CD4-positive, alpha-beta T cell treated with Interferon alpha-2 for 1 hour (primary cell): Measurements from ENCODE around the gene NXPE3.
"Not testable (repeated sequence)": the region's sequence is repeated elsewhere in the genome, so short reads cannot be mapped to it uniquely, and the experiment has no call there.

ENCODE experiments used
- DNase-seq, 2 donors: peaks; one replicate each; pipeline ENCODE4 v3.0.0-alpha.2; 2020 to 2022

NXPE3 gene

DNA sequence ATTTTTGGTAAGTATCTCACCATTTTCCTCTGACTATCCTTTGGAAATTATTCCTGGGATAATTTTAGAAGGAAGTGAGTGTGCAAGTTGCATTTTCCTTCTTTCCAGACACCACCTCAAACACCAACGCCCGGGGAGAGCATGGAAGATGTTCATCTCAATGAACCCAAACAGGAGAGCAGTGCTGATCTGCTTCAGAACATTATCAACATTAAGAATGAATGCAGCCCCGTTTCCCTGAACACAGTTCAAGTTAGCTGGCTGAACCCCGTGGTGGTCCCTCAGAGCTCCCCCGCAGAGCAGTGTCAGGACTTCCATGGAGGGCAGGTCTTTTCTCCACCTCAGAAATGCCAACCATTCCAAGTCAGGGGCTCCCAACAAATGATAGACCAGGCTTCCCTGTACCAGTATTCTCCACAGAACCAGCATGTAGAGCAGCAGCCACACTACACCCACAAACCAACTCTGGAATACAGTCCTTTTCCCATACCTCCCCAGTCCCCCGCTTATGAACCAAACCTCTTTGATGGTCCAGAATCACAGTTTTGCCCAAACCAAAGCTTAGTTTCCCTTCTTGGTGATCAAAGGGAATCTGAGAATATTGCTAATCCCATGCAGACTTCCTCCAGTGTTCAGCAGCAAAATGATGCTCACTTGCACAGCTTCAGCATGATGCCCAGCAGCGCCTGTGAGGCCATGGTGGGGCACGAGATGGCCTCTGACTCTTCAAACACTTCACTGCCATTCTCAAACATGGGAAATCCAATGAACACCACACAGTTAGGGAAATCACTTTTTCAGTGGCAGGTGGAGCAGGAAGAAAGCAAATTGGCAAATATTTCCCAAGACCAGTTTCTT lies 74.2 kb downstream of the NXPE3 start:
- no peak for DNase-seq

DNA sequence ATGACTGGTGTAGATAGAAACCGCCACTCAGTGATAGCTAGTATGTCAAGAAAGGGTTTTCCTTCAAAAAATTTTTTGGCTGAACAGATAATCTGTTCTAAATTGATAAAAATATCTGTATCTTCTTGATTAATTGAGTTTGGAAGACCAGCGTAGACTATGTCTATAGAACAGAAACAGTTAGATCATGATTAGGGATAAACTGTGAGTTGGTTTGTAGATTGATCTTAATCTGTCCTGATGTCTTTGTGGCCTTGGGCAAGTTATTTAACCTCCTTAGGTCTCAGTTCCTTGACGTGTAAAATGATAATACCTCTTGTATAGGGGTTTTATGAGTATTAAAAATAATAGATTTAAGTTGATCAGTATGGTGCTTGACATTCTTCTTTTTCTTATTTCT lies 75.0 kb downstream of the NXPE3 start:
- DNase-seq = no peak

DNA sequence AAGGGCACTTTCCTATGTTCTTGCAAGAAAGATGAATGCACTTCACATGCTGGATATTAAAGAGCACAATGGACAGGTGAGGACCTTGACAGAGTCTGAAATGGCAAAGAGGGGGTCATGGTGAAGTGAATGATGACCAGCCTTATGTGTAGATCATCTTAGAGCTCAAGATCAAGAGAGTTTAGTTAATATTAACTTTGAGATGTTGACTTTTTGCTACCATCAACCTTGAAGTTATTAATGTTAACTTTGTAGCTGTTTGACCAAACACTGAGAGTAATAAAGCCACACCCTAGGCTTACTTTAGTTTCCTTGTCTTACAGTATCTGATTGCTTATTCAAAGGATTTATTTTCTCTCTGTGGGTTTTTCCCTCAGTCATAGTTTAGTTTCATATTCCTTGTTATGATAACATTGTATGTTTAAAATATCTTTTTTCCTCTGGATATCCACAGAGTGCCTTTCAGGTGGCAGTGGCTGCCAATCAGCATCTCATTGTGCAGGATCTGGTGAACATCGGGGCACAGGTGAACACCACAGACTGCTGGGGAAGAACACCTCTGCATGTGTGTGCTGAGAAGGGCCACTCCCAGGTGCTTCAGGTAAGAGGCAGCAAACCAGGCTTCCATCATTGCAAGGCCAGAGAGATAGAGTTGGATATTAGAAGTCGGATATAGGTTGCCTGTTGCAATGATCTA lies 75.7 kb downstream of the NXPE3 start:
- peak in 1 of 2 donors; percentile 35 for DNase-seq

DNA sequence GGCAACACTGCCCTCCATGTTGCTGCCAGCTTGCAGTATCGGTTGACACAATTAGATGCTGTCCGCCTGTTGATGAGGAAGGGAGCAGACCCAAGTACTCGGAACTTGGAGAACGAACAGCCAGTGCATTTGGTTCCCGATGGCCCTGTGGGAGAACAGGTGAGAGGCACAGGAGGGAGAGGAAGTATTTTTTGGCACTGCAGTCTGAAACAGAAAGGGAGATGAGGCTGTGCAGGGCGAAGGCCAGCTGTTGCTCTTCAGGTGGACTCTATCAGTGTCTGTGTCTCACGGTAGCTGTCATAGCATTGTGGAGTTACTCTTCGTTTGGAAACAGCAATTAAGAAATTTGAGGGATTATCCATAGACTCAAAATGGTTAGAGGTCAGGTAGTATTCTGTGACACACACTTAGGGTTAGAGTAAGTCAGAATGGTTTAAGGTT lies 78.3 kb downstream of the NXPE3 start:
- DNase-seq = no peak

DNA sequence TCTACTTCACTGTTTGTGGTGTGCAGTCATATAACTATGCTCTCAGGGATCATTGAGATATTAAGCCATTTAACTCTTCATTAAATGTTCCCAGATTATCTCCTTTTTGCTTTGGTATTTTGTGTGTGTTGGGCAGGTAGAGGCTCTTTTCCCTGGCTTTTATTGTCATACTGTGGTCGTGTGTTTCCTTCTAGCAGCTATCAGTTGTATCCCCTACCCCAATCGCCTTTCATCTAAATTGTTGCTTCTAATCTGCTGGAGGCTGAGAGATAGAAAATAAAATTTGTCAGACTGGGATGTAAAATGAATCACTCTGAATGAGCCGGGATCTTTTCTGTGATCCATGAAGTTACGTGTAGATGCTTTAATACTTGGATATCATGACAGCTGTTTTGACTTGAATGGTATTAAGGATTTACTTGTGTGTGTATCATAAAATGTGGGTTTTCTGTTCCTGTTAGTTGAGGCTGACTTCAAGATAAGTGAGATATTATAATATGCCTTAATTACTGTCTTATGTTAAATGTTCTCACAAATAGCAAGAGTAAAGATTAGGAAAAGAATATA lies 79.5 kb downstream of the NXPE3 start:
- no peak for DNase-seq

DNA sequence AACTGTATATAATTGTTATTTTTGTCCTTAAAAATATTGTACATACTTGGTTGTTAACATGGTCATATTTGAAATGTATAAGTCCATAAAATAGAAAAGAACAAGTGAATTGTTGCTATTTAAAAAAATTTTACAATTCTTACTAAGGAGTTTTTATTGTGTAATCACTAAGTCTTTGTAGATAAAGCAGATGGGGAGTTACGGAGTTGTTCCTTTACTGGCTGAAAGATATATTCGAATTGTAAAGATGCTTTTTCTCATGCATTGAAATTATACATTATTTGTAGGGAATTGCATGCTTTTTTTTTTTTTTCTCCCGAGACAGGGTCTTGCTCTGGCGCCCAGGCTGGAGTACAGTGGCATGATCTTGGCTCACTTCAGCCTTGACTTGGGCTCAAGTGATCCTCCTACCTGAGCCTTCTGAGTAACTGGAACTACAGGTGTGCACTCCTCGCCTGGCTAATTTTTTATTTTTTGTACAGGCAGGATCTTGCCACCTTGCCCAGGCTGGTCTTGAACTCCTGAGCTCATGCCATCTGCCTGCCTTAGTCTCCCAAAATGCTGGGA lies 81.0 kb downstream of the NXPE3 start:
- no peak for DNase-seq

DNA sequence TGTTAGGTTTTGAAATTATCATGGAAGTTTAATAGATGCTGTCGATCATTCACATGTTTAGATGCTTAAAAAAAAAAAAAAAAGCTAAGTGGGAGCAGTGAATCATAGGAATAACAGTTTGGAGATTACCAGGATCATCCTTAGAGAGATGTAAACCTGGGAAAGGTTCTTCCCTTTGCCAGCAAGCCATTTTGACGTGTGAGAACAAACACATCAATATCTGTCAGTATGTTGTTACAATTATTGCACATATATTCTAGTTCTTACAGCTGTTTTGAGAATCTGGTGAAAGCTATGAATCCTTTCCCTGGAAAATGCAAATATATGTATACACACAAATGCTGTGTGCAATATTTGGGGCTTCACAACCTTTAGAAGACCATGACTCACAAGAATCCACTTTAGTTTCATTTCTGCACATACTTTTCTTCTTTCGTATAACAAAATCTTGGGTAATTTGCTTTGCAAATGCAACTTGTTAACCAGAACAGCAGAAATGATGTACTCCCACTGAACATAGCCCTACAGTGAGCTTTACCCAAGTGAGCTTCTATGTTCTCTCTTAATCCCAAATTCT lies 82.3 kb downstream of the NXPE3 start:
- DNase-seq = peak in 1 of 2 donors; percentile 46

DNA sequence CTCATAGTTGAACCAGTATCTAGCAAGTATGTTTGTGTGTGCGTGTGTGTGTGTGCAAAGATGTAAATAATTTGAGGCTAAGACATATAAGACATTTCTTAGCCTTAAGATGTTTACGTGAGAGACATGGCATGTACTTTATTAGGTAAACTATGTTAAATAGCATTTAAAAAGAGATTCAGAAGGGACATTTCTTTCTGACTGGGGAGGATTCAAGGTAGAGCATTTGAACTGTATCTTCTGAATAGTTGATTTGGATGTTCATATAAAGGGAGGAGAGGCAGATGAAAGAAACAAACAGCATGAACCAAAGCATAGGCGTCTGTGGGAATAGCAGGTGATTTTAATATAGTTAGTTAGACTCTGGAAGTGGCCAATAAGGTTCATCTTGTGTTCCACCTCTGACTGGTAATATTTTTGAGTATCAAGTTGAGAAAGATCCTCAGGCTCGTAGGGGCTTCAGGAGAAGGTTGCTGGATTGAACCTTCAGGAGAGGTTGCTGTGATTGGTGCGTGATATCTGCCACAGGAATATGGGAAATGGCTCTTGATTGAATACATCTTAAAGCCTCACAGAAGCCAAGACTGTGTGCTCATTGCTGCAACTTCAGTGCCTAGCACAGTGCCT lies 82.9 kb downstream of the NXPE3 start:
- peak in 1 of 2 donors; percentile 50 for DNase-seq

DNA sequence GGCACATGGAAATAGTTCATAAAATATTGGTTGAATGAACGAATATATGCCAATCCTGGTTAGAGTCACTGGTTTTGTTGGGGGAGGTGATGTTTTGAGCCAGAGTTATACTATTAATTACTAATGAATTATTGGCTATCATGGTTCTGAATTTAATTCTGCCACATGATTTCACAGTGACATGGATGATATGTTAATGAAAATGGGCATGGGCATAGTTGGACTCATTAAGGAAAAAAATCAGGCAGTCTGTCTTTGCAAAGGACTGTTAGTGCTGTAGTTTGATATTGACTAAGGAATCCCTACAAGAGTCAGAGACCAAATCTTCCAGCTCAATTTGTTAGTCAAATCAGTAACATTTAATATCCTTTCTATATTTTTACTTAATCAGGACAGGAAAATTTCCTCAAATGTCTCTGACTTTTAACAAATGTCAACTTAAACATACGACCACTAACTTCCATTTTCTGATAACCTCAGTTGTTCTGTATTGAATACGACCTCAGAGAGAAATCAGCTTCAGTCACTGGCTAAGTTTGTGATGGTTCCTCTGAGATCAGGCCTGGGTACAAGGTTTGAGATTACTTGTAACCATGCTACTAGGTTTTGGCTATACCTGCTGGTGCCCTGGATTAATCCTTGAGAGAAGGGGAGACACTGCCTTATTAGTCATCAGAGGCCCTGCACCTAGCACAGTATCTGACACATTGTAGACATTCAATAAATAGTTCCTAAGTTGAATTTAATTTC lies 83.6 kb downstream of the NXPE3 start:
- DNase-seq = peak in 1 of 2 donors; percentile 56

DNA sequence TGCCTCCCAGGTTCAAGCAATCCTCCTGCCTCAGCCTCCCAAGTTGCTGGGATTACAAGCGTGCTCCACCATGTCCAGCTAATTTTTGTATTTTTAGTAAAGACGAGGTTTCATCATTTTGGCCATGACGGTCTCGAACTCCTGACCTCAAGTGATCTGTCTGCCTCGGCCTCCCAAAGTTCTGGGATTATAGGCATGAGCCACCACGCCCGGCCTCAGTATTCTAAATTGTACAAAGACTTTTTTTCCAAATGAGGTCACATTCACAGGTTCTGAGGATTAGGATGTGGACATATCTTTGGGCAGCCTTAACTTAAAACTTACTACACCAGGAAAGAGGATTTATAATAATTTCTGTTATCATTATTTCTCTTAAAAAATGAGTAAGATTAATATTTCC lies 85.9 kb downstream of the NXPE3 start:
- DNase-seq = not testable (repeated sequence)

DNA sequence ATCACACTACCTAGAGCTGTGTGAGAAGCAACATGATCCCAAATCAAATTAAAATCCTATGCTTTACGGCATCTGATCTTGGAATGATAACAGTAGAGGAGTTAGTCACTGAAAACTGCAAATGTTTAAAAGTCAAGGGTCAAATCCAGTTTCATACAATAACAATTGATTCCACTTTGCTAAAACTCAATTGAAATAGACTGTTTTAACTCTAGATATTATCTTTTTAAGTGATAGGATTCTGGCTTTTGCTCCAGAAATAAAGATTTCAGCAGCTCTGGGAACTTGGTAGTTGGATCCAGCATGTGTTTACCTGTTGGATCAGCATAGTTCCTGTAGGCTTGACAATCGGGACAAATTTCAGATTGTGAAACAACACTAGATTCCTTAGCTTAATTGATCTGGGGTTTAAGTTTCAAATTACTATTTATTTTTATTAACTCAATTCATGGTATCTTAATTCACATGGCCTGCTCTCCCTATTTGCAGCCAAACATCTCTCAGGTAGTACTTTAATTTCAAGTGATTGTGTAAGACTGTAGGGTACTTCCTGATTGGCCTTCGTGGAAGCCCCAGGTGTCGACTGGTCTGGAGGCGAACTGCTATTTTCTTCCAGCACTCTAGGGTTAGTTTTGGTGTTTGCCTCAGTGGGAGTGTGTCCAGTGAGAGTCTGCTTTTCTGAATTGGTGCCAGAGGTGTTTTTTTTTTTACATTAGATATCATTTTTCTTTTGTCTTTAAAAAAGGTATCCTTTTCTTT lies 86.9 kb downstream of the NXPE3 start:
- peak in 1 of 2 donors; percentile 42 for DNase-seq

DNA sequence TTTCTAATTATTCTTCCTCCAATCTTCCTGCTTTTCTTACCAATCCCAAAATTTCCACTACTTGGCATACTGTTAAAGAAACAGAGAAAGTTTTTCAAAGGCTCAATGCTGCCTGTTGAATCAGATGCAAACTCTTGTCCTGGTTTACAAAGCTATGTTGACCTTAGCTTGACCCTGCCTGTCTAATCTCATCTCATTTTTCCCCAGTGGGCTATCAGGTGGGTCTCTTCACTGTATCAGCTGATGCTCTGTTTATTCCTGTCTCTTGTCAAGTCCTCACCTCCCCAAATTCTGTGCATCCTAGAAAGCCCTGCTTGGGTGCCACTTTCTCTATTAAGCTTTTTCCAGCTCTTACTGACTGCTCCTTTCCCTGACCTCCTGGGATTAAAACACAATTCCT lies 88.5 kb downstream of the NXPE3 start:
- no peak for DNase-seq

DNA sequence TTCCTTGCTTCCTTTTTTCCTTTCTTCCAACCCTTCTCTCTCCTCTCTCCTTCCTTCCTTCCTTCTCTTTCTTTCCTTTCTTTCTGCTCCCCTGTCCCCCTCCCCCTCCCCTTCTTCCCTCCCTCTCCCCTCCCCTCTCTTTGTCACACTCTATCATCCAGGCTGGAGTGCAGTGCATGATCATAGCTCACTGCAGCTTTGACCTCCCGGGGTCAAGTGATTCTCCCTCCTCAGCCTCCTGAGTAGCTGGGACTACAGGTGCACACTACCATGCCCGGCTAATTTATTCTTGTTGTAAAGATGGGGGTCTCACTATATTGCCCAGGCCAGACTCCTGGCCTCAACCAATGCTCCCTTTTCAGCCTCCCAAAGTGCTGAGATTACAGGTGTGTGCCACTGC lies 89.0 kb downstream of the NXPE3 start:
- no peak for DNase-seq

DNA sequence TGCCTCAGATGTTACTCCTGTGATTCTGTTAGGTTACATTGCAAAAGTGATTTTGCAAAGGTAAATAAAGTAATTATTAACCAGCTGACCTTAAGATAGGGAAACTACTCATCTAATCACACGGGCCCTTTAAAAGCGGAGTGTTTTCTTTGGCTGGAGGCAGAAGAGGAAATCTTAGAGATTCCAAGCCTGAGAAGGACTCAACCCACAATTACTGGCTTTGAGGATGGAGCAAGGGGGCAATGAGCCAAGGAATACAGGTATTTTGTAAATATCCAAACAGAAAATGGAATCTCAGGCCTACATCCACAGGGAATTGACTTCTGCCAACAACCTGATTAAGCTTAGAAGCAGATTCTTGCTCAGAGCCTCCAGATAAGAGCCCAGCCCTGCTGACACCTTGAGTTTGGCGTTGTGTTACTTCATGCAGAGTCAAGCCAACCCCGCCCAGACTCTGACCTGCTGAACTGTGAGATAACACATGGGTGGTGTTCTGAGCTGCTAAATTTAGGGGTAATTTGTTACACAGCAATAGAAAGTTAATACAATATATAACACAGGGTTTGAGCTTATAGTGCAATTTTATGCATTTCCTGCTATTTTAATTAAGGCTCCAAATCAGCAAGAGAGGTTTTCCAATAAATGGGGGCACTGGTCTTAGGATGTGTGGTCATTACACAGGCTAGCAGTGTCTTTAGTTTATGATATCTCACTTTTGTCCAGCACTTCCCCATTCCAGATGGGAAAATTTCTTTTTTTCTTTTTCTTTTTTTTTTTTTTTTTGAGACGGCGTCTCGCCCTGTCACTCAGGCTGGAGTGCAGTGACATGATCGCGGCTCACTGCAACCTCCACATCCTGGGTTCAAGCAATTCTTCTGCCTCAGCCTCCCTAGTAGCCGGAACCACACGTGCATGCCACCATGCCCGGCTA lies 89.8 kb downstream of the NXPE3 start:
- DNase-seq = no peak

DNA sequence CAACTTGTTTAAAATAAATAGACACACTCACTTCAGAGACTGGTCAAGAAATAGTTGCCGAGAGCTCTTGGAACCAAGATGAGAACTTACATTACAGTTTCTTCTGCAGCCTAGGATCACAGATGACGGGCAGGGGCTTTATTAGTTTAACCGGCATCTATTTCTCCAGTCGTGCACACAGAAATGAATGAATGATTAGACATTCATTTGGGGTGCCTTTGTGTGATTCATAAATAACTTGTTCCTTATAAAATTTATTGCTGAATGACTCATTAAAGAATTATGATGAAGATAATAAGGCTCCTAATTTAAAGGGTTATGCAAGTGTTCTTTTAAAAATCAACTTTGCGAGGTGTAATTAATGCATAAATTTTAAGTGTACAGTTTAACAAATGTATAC lies 91.1 kb downstream of the NXPE3 start:
- DNase-seq = no peak

DNA sequence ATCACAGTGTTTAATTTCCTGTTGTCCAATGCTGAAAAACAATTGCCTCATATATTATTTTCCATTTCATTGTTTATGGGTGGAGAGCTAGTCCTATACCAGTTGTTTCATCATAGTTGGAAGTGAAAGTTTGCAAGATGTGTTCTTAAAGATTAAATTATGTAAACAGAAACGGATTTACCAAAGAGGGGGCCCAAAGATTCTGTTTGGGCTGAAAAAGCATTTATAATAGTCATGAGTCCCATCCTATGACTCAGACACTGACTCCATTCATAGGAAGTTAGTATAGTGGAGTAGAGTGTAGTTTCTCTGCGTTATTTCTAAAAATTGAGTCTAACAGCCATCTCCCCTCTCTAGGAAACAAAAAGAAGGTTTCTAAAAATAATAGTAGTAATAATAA lies 94.6 kb downstream of the NXPE3 start:
- DNase-seq = no peak

DNA sequence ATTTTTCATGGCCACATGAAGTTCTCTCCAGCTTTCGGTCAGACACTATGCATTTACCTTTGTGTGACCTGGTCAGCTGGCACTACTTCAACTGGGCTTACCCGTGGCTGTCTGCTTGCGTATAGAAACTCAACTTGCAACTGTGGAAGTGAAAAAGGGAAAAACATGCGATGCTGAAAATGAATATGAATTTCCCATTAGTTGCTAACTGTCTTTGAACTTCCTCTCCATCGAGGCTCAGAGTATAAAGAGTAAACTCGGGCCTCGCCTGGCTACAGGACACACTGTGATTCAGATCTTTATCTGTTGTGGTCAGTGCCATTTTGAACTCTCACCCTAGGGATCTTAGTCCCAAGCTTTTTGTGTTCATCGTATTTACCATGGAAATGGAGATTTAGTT lies 97.1 kb downstream of the NXPE3 start:
- no peak for DNase-seq
